ENCODE results near the gene ATP5PD. TPM values are rescaled to one million over a fixed set of nuclear protein-coding genes. Genes with fewer than 3 reads are reported as not detected.

ATP5PD gene
- total and polyA plus RNA-seq, 2 of the 13 experiments (the other 11 are each of a cell fraction or from before 2014, with no cell fraction given), result 158 to 428 TPM

DNA sequence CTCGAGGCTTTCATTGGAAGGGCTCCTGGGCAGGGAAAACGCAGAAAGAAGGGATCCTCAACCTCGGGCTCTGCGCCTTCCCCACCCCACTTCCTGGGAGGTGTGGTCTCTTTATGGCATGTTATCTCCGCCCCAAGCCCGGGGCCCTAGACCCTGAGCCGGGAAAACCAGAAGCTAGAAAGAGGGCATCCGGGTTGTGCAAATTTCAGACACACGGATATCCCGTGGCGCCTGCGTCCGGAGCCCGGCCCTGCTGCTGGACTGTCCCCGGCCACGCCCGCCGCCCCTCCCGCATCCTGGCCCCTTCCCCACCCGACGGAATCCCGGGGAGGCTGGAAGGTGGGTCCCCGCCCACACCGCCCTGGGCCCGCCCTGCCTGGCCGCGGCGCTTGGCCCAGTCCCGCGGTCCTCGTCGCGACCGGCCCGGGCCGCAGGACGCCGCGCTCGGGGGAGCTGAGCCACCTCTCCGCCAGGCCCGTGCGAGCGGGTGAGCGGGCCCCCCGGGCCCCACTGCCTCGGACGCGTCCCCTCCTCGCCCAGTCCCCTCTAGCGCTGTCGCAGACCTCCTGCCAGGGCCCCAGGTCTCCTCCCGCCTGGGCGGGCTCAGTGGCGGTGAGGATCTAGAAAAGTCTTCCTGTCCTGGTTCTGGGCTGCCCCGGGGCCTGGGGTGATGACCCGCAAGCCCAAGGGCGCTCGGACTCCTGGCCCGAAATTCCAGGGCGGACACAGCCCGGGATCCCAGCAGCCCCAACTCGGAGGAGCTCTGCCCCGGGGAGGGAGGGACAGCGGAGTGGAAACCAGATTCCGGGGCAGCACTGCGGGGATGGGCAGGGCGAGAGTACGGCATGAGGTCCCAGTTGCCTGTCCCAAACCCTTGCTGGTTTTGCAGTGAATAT lies 41.0 kb upstream of the ATP5PD start, which contains the start of gene SLC16A5 (continued):
- peak; percentile 20 for TF ChIP-seq YY1 (IDR thresholded peaks at IDR 0.05; ENCODE audit: insufficient read depth, insufficient replicate concordance, low read depth, low read length)
- TF ChIP-seq, protein P1, sequence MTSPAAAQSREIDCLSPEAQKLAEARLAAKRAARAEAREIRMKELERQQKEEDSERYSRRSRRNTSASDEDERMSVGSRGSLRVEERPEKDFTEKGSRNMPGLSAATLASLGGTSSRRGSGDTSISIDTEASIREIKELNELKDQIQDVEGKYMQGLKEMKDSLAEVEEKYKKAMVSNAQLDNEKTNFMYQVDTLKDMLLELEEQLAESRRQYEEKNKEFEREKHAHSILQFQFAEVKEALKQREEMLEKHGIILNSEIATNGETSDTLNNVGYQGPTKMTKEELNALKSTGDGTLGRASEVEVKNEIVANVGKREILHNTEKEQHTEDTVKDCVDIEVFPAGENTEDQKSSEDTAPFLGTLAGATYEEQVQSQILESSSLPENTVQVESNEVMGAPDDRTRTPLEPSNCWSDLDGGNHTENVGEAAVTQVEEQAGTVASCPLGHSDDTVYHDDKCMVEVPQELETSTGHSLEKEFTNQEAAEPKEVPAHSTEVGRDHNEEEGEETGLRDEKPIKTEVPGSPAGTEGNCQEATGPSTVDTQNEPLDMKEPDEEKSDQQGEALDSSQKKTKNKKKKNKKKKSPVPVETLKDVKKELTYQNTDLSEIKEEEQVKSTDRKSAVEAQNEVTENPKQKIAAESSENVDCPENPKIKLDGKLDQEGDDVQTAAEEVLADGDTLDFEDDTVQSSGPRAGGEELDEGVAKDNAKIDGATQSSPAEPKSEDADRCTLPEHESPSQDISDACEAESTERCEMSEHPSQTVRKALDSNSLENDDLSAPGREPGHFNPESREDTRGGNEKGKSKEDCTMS (CRISPR knock-in tag; conservative IDR thresholded peaks at IDR 0.05), result no peak
- TF ChIP-seq ELF1 (CRISPR knock-in tag; IDR thresholded peaks at IDR 0.05), result peak; percentile 75
- no peak for TF ChIP-seq ZNF678 (CRISPR knock-in tag; IDR thresholded peaks at IDR 0.05)
- TF ChIP-seq SMC3 (IDR thresholded peaks at IDR 0.05; ENCODE audit: low read length), result no peak
- no peak for TF ChIP-seq STAT5B (CRISPR knock-in tag; IDR thresholded peaks at IDR 0.05)
- TF ChIP-seq ZNF430 (CRISPR knock-in tag; IDR thresholded peaks at IDR 0.05), result no peak
- no peak for TF ChIP-seq ZNF501 (CRISPR knock-in tag; IDR thresholded peaks at IDR 0.05)
- TF ChIP-seq, protein P2, sequence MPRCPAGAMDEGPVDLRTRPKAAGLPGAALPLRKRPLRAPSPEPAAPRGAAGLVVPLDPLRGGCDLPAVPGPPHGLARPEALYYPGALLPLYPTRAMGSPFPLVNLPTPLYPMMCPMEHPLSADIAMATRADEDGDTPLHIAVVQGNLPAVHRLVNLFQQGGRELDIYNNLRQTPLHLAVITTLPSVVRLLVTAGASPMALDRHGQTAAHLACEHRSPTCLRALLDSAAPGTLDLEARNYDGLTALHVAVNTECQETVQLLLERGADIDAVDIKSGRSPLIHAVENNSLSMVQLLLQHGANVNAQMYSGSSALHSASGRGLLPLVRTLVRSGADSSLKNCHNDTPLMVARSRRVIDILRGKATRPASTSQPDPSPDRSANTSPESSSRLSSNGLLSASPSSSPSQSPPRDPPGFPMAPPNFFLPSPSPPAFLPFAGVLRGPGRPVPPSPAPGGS (CRISPR knock-in tag; IDR thresholded peaks at IDR 0.05), result no peak
- no peak for TF ChIP-seq ZIK1 (CRISPR knock-in tag; IDR thresholded peaks at IDR 0.05; ENCODE audit: borderline replicate concordance, low read depth)
- no peak for TF ChIP-seq GABPA (IDR thresholded peaks at IDR 0.05; ENCODE audit: low read depth, low read length)
- peak; percentile 37; the same call in 1 of the 2 replicates for TF ChIP-seq GABPA (CRISPR knock-in tag; IDR thresholded peaks at IDR 0.05; ENCODE audit: low read depth)
- TF ChIP-seq HNRNPH1 (optimal IDR thresholded peaks at IDR 0.05; ENCODE audit: low read depth, low read length), result no peak
- no peak for TF ChIP-seq BORCS8-MEF2B (CRISPR knock-in tag; IDR thresholded peaks at IDR 0.05)
- TF ChIP-seq XRCC5 (optimal IDR thresholded peaks at IDR 0.05; ENCODE audit: low read length), result no peak
- TF ChIP-seq, protein P3, sequence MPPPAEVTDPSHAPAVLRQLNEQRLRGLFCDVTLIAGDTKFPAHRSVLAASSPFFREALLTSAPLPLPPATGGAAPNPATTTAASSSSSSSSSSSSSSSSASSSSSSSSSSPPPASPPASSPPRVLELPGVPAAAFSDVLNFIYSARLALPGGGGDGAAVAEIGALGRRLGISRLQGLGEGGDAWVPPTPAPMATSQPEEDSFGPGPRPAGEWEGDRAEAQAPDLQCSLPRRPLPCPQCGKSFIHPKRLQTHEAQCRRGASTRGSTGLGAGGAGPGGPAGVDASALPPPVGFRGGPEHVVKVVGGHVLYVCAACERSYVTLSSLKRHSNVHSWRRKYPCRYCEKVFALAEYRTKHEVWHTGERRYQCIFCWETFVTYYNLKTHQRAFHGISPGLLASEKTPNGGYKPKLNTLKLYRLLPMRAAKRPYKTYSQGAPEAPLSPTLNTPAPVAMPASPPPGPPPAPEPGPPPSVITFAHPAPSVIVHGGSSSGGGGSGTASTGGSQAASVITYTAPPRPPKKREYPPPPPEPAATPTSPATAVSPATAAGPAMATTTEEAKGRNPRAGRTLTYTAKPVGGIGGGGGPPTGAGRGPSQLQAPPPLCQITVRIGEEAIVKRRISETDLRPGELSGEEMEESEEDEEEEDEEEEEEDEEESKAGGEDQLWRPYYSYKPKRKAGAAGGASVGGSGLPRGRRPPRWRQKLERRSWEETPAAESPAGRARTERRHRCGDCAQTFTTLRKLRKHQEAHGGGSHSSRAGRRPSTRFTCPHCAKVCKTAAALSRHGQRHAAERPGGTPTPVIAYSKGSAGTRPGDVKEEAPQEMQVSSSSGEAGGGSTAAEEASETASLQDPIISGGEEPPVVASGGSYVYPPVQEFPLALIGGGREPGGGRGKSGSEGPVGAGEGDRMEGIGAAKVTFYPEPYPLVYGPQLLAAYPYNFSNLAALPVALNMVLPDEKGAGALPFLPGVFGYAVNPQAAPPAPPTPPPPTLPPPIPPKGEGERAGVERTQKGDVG (CRISPR knock-in tag; IDR thresholded peaks at IDR 0.05; ENCODE audit: borderline replicate concordance), result no peak
- TF ChIP-seq ZNF414 (CRISPR knock-in tag; IDR thresholded peaks at IDR 0.05), result no peak; the same call in 1 of the 2 replicates
- TF ChIP-seq, protein P4, sequence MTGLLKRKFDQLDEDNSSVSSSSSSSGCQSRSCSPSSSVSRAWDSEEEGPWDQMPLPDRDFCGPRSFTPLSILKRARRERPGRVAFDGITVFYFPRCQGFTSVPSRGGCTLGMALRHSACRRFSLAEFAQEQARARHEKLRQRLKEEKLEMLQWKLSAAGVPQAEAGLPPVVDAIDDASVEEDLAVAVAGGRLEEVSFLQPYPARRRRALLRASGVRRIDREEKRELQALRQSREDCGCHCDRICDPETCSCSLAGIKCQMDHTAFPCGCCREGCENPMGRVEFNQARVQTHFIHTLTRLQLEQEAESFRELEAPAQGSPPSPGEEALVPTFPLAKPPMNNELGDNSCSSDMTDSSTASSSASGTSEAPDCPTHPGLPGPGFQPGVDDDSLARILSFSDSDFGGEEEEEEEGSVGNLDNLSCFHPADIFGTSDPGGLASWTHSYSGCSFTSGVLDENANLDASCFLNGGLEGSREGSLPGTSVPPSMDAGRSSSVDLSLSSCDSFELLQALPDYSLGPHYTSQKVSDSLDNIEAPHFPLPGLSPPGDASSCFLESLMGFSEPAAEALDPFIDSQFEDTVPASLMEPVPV (CRISPR knock-in tag; IDR thresholded peaks at IDR 0.05), result no peak; the same call in 1 of the 2 replicates
- TF ChIP-seq SIX4 (CRISPR knock-in tag; IDR thresholded peaks at IDR 0.05), result no peak
- no peak for TF ChIP-seq NCOR1 (IDR thresholded peaks at IDR 0.05; ENCODE audit: borderline replicate concordance, low read length)
